Stimulated activated CD8-positive, alpha-beta memory T cell treated with anti-CD3 and anti-CD28 coated beads, Interleukin-4, amount 100 ng/mL, for 1 hour (primary cell): ENCODE results near the gene CD81.

Source experiments
- DNase-seq, 2 donors: peaks; one replicate each; pipeline ENCODE4 v3.0.0-alpha.2; 2020; ENCODE audit warnings: low read depth in 2 of 2, low spot score in 1 of 2

CD81 gene

DNA sequence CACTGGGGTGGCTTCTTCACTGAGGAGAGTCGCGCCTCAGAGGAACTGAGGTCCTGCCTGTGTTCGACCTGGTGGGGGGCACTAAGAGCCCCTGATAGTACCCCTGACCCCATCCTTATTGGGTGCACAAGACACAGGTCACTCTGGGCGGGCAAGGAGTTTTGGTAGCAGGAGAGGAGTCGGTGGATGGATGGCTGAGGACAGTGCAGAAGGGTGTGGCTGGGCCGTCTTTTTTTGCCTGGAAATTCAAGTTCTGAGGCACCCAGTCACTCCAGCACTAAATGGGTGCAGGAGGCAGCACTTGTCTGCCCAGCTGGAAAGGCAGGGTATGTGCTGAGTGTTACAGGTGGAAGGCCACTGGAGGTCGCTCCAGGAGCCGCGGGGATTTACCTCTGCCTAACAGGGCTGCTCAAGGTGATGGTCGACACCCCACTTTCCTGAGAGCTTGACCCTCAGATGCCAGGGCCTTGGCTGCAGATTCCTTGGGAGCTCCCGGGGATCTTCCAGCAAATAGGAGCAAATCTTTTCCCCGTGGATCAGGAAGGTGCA lies 24.4 kb downstream of the CD81 start:
- DNase-seq: no peak

DNA sequence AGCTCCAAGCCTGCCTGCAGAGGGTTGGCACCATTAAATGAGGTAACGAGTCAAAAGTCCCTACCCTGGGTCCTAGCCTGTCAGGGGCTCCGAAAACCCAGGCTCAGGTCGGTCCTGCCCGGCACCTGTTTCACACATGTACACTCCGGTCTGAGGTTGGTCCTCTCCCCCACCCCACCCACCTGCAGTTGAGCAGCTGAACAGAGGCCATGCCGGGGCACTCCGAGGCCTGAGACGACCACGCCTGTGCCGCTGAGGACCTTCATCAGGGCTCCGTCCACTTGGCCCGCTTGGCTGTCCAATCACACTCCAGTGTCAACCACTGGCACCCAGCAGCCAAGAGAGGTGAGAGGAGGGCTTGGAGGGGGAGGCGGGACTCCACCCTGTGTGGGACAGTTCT lies 25.0 kb downstream of the CD81 start:
- DNase-seq: no peak

DNA sequence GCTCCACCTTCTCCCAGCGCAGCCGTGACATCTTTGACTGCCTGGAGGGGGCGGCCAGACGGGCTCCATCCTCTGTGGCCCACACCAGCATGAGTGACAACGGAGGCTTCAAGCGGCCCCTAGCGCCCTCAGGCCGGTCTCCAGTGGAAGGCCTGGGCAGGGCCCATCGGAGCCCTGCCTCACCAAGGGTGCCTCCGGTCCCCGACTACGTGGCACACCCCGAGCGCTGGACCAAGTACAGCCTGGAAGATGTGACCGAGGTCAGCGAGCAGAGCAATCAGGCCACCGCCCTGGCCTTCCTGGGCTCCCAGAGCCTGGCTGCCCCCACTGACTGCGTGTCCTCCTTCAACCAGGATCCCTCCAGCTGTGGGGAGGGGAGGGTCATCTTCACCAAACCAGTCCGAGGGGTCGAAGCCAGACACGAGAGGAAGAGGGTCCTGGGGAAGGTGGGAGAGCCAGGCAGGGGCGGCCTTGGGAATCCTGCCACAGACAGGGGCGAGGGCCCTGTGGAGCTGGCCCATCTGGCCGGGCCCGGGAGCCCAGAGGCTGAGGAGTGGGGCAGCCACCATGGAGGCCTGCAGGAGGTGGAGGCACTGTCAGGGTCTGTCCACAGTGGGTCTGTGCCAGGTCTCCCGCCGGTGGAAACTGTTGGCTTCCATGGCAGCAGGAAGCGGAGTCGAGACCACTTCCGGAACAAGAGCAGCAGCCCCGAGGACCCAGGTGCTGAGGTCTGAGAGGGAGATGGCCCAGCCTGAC lies 26.0 kb downstream of the CD81 start:
- no peak for DNase-seq

DNA sequence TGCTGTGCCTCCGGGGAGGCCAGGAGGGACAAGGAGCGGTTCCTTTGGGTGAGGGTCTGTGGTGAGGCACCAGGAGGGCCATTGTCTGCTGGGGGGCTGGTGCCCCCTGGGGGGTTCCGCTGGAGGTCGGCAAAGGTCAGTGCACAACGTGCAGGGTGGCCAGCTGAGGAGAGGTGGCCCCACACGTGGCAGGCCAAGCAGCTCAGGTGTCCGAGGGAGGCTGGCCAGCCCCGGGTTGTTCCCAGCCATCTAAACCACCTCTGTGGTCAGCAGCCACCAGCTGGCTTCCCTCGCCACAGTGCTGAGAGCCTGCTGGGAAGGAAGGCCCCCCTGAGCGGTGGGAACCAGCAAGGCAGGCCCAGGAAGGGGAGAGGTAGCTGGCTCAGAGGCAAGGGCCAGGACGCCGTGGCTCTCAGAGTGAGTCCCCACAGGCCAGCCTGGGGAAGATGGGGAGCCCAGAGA lies 27.7 kb downstream of the CD81 start:
- DNase-seq: no peak

DNA sequence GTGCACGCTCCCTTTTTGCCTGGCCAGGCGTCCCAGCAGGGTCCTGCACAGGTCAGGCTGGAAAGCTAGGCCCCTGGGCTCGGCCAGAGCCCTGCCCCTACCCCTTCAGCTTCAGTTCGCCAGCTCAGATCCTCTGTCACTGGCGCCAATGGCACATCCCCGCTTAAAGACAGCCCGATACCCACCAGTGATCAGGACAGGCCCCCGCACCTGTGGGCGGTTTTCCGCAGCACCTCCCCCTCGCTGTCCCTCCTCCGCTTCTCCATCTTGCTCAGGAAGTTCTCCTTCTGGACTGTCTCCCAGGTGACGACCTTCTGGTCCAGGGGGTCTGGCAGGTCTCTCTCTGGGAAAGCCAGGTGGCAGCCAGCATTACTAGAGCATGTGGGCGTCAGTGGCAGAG lies 29.3 kb downstream of the CD81 start:
- DNase-seq: no peak

DNA sequence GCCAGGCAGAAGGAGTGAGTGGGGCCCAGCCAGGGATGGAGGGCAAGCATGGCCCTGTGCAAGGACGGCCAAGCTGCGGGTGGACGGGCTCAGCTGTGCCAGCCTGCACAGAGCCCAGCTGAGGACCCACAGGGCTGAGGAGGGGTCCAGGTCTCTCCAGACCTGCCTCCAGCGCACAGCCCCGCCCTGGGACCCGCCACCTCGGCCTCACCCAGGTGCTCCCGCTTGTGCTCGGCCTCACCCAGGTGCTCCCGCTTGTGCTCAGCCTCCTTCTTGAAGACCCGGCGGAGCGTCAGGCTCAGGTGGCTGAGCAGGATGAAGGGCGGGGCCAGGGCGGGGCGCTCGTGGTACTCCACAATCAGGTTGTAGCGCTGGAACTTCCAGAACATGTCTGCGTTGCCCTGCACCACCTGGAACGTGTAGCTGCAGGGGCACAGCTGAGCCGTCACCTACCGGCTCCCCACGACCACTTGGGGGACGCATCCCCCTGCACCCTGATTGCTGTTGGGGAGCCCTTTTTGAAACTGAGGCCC lies 29.8 kb downstream of the CD81 start:
- DNase-seq: no peak

DNA sequence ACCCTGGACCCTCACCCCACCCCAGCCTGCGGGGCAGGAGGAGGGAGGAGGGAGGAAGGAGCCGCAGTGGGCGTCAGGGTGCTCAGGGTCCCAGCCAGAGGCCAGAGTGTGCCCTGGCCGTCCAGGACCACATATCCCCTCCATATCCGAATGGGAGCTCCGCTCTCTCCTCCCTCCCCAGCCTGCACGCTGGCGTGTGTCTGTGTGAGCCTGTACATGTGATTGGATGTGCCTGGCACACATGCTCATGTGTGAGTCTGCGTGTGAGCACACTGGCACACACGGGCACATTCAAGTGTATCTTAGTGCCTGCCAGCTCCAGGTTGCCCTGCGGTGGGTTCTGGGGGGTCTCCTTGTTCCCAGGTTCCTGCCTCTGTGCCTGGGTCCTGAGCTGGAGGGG lies 31.6 kb downstream of the CD81 start:
- no peak for DNase-seq

DNA sequence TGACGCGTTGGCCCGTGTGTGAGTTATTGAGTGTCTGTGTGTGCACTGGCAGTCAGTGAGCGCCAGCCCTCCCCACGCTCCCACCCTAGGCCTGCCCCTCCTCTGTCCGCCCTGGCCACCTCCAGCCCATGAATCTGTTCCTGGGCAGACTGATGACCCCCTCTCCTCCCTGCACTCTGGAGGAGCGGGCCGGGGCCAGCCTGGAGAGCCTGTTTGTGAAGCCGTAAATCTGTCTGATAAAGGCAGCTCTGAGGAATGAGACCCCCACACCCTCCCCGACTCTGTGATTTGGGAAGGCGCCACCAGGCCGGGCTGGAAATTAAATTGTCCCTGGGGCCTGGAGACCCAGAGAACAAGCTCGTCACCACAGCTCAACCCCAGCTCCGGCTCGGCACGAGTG lies 32.0 kb downstream of the CD81 start:
- no peak for DNase-seq

DNA sequence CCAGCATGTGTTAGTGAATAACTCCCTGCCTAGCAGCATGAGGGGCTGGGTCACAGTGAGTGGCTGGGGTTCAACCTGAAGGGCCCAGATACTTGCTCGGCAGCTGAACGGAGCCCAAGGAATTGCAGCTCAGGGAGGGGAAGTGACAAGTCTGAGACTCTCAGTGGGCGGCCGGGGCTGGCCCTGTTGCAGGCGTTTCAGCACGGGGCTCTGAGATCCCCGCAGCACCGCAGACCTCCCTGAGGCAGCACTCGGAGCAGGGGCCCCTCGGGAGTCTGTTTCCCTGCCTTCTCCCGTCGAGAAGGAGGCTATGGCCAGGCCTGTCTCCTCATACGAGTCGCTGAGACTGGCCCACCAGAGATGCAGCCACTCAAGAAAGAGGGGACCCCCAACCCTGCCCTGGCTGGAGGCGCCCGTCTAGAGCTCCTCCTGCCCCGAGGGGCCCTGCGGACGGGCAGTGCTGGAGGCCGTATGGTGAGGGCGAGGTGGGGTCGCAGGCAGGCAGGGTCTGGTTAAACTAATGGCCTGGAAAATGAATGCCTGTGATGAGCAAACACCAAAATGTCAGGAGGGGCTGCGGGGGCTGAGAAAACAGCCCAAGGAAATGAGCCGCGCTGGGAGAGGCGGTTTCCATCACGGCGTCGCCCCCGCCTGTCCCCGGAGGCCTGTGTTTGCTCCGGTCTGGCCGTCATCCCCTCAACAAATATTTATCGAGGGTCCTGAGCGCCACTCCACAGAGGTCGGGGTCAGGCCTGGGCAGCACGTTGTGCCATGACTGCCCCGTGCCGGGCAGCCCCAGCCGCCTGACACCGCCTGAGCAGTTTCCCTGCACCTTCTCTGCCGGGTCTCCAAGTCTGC lies 32.7 kb downstream of the CD81 start:
- no peak for DNase-seq

DNA sequence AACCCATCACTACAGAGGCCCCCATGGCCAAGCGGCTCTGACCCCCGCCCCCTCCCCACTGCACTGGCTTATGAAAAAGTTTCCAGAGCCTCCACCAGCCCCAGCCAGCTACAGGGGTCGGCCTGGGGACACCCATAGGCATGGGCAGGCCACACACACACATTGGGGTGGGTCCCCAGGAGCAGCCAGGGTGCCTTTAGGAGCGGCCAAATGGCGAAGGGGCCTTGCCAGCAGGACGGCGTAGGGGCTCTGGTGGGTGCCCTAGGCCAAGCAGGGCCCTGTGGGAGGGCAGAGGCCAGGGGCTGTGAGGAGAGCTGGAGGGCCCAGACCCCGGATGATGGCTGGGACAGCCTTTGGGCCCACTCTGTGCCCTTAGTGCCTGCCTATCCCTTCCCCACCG lies 33.5 kb downstream of the CD81 start:
- no peak for DNase-seq

DNA sequence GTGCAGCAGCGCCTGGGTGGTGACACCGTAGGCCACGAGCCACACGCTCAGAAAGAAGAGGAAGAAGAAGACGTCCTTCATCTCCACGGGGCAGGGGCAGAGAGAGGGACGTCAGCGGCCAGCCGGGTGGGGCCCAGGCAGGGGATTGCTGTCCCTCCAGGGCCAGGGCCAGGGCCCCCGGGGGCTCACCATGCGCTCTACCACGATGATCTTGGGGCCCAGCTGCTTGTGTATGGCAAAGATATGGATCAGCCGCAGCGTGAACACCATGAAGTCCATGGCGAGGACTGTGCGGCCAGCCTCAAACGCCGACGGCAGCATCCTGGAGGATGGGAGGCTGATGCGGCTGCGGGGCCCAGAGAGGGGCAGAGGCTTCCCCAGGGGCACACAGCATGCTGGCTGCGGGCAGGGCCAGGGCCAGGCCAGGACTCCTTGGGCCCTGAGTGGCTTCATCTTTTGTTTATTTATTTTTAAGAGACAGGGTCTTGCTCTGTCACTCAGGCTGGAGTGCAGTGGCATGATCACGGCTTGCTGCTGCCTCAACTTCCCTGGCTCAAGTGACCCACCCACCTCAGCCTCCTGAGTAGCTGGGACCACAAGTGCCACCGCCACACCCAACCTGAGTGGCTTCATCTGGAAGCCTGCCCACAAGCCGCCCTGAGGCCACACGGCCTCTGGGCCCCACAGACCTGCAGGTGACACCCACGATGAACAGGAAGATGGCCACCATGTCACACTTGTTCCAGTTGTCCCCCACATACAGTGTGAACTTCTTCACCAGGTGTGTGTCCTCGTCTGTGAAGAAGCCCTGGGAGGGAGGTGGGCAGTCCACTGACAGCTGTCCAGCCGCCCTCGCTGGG lies 34.6 kb downstream of the CD81 start:
- DNase-seq: no peak

DNA sequence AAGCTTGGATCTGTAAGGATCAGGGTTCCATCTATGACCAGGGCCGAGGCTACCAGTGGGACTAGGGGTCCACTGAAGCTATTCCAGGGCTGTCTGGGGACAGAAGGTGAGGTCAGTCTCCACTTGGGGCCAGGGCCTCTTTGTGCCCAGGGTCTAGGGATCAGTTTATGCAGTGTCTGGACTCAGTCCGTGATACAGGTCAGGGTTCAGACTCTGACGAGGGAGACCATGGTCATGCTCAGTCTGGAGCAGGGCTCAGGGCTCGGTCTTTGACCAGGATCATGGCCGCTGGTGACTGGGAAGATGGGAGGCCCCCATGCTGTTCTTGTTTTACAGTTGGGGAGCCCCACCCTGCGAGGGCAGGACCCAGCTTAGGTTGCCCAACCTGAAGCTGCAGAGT lies 35.2 kb downstream of the CD81 start:
- no peak for DNase-seq

DNA sequence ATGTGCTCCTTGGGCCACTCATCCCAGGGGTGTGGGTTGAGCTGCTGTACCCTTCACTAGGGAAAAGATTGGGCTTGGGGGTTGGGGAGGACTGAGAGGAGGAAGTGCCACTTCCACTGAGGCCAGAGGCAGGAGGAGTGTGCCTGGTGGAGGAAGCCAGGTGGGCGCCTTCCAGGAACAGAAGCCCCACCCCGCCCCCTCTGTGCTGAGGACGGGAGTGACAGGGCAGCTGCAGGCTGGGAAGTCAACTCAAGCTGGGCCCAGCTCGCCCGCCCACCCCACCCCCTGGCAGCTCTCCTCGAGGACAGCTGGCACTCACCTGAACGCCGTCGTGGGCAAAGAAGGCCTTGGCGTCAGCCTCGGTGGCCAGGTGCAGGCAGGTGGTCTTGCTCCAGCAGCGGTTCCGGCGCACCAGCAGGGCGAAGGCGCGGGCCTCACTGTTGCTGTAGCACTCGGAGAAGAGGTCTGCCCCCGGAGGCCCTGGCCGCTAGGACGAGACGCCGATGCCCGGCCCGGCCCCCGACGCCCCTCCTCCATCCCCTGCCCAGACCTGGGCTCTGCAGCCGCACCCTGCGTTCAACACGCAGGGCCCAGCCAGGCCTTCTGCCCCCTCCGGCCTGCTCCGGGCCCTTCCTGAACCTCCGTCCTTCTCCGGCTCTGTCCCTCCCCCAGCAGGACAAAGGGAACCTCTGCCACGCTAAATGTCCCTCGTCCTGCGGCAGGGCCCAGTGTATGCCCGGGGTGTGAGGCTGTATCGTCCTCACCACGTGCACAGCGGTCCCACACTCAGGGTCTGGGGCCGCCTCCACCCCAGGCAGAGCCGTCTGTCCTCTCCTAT lies 36.9 kb downstream of the CD81 start:
- DNase-seq: no peak

DNA sequence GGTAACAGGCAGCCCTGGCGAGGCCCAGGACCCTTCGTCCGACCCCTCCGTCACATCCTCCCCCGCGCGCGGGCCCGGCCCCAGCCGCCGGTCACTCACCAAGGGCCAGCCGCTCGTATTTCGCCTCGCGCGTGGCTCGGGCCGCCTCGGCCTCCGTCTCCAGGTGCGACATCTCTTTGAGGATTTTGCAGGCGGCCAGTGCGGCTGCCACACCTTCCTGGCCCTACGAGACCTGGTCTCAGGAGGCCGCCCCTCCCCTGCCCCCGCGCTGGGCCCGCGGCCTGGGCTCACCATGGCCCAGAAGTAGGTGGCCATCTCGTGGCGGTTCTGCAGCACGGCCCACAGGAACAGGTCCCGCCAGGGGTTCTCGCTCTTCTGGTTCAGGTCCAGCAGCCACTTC lies 37.5 kb downstream of the CD81 start:
- no peak for DNase-seq

DNA sequence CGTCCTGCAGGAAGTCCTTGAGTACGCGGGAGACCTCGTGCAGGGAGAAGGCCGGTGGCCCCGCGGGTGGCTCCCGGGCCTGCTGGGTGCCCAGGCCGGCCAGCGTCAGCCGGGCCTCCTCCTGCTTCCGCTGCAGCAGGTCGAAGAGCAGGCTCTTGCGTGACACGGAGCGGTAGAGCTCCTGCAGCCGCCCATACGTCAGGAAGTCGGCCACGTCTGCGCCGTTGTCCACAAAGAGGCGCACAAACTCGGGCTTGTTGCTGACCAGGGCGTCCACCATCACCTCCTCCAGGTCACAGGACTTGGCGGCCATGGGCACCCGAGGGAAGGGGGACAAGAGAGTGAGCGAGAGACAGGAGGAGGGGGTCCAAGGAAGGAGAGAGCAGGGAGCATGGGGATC lies 38.1 kb downstream of the CD81 start:
- no peak for DNase-seq

DNA sequence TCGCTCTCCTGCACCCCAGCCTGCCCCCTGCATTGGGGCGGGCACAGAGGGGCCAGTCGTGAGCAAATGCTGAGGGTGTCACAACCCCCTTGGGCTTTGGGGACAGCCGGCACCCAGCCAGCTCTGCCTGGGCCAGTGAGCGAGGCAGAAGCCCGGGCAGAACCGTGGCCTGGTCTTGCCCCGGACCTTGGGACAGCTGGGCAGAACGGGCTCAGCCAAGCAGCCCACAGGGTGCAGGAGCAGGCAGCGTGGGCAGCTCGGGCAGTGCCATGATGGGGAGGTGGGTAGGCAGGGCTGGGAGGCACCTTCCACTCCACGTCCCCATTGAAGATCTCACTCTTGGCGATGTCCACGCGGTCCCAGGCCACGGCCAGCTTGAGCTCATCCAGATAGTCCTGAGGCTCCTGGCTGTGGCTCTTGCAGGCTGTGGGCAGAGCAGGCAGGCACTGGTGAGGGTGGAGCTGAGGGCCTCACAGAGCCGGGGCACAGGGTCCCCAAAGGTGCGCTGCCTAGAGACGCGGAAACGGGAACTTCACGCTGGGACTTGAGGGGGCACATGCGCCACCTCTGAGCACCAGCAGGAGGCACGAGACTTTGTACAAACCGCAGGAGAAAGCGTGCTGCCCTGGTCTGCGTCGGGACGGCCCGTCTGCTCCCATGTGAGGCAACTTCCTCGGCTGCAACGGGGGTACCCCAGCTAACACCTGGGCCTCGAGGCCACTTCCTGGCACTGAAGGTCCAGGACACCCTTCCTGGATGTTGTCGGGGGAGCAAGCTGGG lies 38.7 kb downstream of the CD81 start:
- DNase-seq: no peak

DNA sequence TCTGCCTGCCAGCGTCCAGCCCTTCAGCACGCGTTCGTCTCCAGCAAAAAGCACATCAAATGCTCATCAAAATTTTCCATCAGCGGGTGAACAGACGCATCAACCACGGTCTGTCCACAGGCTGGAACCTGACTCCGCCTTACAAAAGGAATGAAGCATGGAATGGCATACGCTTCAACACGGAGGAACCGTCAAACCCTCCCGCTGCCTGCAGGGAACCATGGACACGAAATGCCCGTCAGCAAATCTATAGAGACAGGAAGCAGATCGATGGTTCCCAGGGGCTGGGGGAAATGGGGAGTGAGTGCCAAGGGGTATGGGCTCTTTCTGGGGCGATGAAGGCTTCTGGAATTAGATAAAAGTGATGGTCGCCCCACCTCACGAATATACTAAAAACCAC lies 39.7 kb downstream of the CD81 start:
- DNase-seq: no peak

DNA sequence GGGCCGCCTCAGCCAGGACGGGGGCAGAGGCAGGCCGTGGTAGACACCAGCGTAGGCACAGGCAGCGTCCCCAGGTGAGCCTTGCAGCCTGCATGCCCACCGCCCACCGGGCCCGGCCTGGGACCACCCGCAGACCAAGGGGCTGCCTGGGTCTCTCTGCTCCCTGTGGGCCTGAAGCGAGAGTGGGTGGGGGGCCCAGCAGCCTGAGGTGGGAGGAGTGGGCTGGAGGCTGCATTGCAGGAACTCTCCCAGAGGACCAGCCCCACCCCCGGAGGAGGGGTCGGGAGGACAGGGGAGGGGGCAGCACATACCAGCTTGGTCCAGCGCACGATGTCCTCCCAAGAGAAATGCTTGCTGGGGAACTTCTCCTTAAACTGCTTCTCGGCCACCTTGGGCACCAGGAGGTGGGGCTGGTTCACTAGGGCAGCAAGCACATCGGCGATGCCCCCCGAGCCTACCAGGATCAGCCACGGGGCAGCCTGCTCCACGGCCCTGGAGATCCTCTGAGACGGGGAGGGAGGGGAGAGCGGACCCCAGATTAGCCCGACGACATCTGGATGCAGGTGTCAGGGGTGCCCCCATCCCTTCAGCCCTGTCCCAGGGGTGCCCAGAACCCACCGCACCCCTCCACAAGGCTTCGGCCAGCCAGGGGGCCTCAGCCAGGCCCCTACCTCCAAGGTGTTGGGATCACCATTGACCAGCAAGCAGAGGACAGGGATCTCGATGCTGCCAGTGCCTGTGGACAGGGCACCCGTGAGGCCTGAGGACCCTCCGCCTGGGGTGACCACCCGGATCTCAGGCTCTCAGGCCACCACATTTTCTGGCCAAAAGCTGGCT lies 41.0 kb downstream of the CD81 start:
- DNase-seq: no peak
